Measurements from ENCODE around the gene MYH14. TPM values are rescaled to one million over a fixed set of nuclear protein-coding genes. Genes with fewer than 3 reads are reported as not detected.

MYH14 gene
- total and polyA plus RNA-seq, 2 of the 13 experiments (the other 11 are each of a cell fraction or from before 2014, with no cell fraction given): 5.5 to 5.8 TPM

DNA sequence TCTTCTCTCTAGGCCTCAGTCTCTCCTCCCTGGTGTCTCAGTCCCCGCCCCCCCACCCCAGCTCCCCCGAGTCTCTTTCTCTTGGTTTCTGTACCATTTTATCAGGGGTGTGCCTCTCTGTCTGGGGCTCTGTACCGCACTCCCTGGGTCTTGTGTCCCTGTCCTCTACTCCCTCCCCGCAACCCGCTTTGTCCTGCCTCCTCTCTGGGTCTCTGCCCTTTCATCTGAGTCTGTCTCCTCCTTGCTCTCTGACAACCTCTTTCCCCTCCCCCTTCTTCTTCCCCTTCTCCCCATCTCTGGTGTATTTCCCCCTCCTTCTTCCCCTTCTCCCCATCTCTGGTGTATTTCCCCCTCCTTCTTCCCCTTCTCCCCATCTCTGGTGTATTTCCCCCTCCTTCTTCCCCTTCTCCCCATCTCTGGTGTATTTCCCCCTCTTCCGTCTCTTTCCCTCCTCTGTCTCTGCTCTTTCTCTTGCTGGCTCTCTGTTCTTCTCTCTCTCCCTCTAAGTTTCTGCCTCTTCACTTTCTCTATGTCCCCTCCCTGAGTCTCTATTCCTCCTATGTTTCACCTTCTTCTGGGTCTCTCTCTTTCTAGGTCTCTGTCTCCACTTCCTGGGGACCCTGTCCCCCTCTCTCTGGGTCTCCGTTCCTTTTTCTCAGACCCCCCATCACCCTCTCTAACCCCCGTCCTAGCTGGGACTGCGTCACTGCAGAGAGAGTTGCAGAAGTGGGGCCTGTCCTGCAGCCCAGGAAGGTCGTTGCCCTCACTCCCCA is 128.0 kb downstream of the MYH14 start:
- H3K9ac ChIP-seq (ENCODE audit: insufficient read depth, low read depth, low read length): peak overlapping the region; percentile 49; the same call in 1 of the 2 replicates
- ATAC-seq (no peak), FAIRE-seq (no peak), DNase-seq (ENCODE audit: low spot score) (no peak)
- no peak overlapping the region for H2AFZ ChIP-seq (ENCODE audit: low read length)
- no peaks in the 10 kb centered on the region for H3K27me3 ChIP-seq (ENCODE audit: control insufficient read depth in 1 of 2, insufficient read depth in 2 of 2, low read length in 2 of 2)
- ChIA-PET CTCF (ENCODE audit: low intra/inter-chr PET ratio, low total read pairs) (no interaction called here), POLR2A (no interaction called here)
- peaks cover 62% of the 10 kb centered on the region for H3K4me1 ChIP-seq (ENCODE audit: insufficient read depth, low read length)
- BruUV-seq (replicated peaks): no TSS peak
- no peaks in the 10 kb centered on the region for H3K36me3 ChIP-seq (replicated peaks in 1 of 2; ENCODE audit: control insufficient read depth in 1 of 2, insufficient read depth in 2 of 2, low read length in 2 of 2)
- 0 out of 2 replicates have a peak, but pooled peaks cover 3% of the 10 kb centered on the region for H4K20me1 ChIP-seq (ENCODE audit: insufficient read depth, low read length)
- TF ChIP-seq ZNF296 (CRISPR knock-in tag; conservative IDR thresholded peaks at IDR 0.05): no peak
- TF ChIP-seq, protein P1, sequence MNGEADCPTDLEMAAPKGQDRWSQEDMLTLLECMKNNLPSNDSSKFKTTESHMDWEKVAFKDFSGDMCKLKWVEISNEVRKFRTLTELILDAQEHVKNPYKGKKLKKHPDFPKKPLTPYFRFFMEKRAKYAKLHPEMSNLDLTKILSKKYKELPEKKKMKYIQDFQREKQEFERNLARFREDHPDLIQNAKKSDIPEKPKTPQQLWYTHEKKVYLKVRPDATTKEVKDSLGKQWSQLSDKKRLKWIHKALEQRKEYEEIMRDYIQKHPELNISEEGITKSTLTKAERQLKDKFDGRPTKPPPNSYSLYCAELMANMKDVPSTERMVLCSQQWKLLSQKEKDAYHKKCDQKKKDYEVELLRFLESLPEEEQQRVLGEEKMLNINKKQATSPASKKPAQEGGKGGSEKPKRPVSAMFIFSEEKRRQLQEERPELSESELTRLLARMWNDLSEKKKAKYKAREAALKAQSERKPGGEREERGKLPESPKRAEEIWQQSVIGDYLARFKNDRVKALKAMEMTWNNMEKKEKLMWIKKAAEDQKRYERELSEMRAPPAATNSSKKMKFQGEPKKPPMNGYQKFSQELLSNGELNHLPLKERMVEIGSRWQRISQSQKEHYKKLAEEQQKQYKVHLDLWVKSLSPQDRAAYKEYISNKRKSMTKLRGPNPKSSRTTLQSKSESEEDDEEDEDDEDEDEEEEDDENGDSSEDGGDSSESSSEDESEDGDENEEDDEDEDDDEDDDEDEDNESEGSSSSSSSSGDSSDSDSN (CRISPR knock-in tag; IDR thresholded peaks at IDR 0.05): peak; percentile 8; the same call in 1 of the 2 replicates
- intact Hi-C loops (cut with micrococcal nuclease; ENCODE audit: unreplicated experiment) (no loop called here), in situ Hi-C loops (cut with HindIII; ENCODE audit: extremely low pct_ligation_motif_present, low pct_unique_long_range_greater_than_20kb) (no loop called here)
- H3K27ac ChIP-seq (ENCODE audit: extremely low read length, insufficient read depth, low read length): no peak overlapping the region
- 32% methylated on average over 10 of the region's 10 CpGs for WGBS (ENCODE audit: low lambda C conversion rate)
- H3K4me3 ChIP-seq (replicated peaks in 1 of 3; ENCODE audit: insufficient read depth in 1 of 3, low read depth in 2 of 3, low read length in 3 of 3): peak overlapping the region; percentile 57 to 80 (median 58)
- peak overlapping the region; percentile 99 for H3K4me2 ChIP-seq (ENCODE audit: low read depth, low read length)
- H3K9me3 ChIP-seq (ENCODE audit: low read length): no peaks in the 10 kb centered on the region
- no peaks in the 10 kb centered on the region for H3K79me2 ChIP-seq (ENCODE audit: insufficient read depth, low read length)

DNA sequence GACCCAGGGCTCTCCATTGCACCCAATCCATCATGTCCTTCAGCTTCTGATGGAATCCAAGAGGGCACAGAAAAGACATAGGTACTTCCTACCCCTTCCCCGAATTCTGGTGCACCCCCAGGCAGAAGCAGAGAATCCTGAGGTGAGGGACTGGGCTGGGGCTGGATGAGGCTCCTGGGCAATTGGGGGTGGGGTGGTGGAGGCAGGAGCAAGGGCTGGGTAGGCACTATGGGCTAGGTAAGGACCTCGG is 128.5 kb downstream of the MYH14 start:
- in situ Hi-C loops (cut with HindIII; ENCODE audit: extremely low pct_ligation_motif_present, low pct_unique_long_range_greater_than_20kb) (no loop called here), intact Hi-C loops (cut with micrococcal nuclease; ENCODE audit: unreplicated experiment) (no loop called here)
- no peak for TF ChIP-seq CENPX (CRISPR knock-in tag; IDR thresholded peaks at IDR 0.05)
- TF ChIP-seq NFE2L2 (IDR thresholded peaks at IDR 0.05; ENCODE audit: low read length): no peak
- TF ChIP-seq KLF15 (CRISPR knock-in tag; IDR thresholded peaks at IDR 0.05; ENCODE audit: borderline replicate concordance): no peak
- no peak for TF ChIP-seq ZSCAN22 (CRISPR knock-in tag; IDR thresholded peaks at IDR 0.05)
- TF ChIP-seq ZSCAN20 (CRISPR knock-in tag; IDR thresholded peaks at IDR 0.05; ENCODE audit: borderline replicate concordance): no peak
- no peak for TF ChIP-seq NFYB (CRISPR knock-in tag; IDR thresholded peaks at IDR 0.05)
- TF ChIP-seq ZNF737 (CRISPR knock-in tag; IDR thresholded peaks at IDR 0.05; ENCODE audit: borderline replicate concordance): no peak
- no peak for TF ChIP-seq NFIB (CRISPR knock-in tag; IDR thresholded peaks at IDR 0.05; ENCODE audit: borderline replicate concordance)
- TF ChIP-seq JDP2 (CRISPR knock-in tag; IDR thresholded peaks at IDR 0.05; ENCODE audit: borderline replicate concordance): no peak
- no peak overlapping the region for H2AFZ ChIP-seq (ENCODE audit: low read length)
- ChIA-PET CTCF (ENCODE audit: low intra/inter-chr PET ratio, low total read pairs) (no interaction called here), POLR2A (no interaction called here)
- H3K27ac ChIP-seq (ENCODE audit: extremely low read length, insufficient read depth, low read length): no peak overlapping the region
- no peaks in the 10 kb centered on the region for H3K79me2 ChIP-seq (ENCODE audit: insufficient read depth, low read length)
- 0 out of 2 replicates have a peak, but pooled peaks cover 3% of the 10 kb centered on the region for H4K20me1 ChIP-seq (ENCODE audit: insufficient read depth, low read length)
- H3K9me3 ChIP-seq (ENCODE audit: low read length): no peaks in the 10 kb centered on the region
- BruUV-seq (replicated peaks): no TSS peak
- no peaks in the 10 kb centered on the region for H3K27me3 ChIP-seq (ENCODE audit: control insufficient read depth in 1 of 2, insufficient read depth in 2 of 2, low read length in 2 of 2)
- peak overlapping the region; percentile 99; the same call in 1 of the 2 replicates for H3K4me2 ChIP-seq (ENCODE audit: low read depth, low read length)
- ATAC-seq (no peak), DNase-seq (ENCODE audit: low spot score) (no peak), FAIRE-seq (no peak)
- H3K4me3 ChIP-seq (replicated peaks in 1 of 3; ENCODE audit: insufficient read depth in 1 of 3, low read depth in 2 of 3, low read length in 3 of 3): no peak overlapping the region; a peak in 1 of 6 replicates
- H3K4me1 ChIP-seq (ENCODE audit: insufficient read depth, low read length): peaks cover 56% of the 10 kb centered on the region
- H3K9ac ChIP-seq (ENCODE audit: insufficient read depth, low read depth, low read length): no peak overlapping the region
- no peaks in the 10 kb centered on the region for H3K36me3 ChIP-seq (replicated peaks in 1 of 2; ENCODE audit: control insufficient read depth in 1 of 2, insufficient read depth in 2 of 2, low read length in 2 of 2)
- 68% methylated on average over 2 of the region's 2 CpGs for WGBS (ENCODE audit: low lambda C conversion rate)
